M059J (cell line): ENCODE measurements around the gene AHRR. TPM values are rescaled to one million over a fixed set of nuclear protein-coding genes. Genes with fewer than 3 reads are reported as not detected.

ENCODE experiments used
- DNase-seq: peaks from one replicate; pipeline ENCODE4 v3.0.0-alpha.2; 2012; ENCODE audit warnings: low read depth
- total RNA-seq: library from RNA; depleted of rRNA; stranded (reverse); fragments of >200 nt; shearing (Covaris generic); gene quantifications from 2 replicates; pipeline ENCODE4 v1.2.3, GENCODE V29; 2014

Gene AHRR
- total RNA-seq, 1 experiment from 2014 or later: 50.6 TPM

DNA sequence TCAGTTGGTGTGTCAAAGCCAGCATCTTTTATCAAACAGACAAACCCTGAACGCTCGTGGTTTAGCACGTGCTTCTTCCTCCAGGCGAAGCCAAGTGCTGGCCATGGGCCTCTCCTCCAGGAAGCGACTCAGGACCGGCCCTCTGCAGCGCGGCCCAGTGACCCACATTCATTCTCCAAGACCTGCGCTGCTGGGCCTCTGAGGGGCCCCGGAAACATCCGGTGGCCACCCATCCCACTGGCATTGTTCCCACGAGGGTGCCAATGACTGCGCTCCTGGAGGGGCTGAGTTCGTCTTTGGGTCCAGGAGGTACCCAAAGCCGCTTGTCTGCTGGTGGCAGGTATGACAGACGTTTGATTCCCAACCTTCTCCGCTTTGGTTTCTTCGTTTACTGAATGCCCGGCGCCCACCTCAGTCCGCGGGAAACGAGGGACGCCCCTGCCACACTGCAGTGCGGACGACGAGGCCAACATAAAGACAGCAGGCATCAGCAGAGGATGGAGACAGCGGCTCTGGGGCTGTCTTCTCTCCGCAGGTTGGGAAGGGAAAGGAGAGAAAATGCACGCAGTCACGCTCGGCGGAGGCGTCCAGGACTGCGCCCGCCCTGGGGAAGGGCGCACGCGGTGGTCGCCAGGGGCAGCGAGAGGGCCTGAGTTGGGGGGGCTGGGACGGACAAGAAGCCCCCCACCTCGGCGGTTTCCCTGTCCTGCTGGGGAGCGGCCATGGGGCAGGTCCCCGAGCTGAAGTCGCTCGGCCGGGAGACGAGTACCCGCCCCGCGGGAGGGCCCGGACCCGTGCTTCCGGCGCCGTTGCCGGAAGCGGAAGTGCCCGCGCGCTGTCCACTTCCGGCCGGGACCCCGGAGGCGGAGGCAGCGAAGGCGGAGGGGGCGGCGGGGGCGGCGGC is 121.1 kb downstream of the AHRR start, which contains the start of gene EXOC3:
Gene EXOC3 (plus strand): TSS at position 842 of the 904 bp plus-strand sequence. CDS start 3,030 bp downstream, outside the sequence.
- DNase-seq: peak; percentile 75

- peak; percentile 20 for DNase-seq
Observed at GRCh38 chr5:443239-444151, 122.0 kb downstream of the AHRR start.

- no peak for DNase-seq
Observed at GRCh38 chr5:444226-444625, 122.7 kb downstream of the AHRR start.

GRCh38 chr5:445591-445990 is 124.1 kb downstream of the AHRR start:
- no peak for DNase-seq

DNA sequence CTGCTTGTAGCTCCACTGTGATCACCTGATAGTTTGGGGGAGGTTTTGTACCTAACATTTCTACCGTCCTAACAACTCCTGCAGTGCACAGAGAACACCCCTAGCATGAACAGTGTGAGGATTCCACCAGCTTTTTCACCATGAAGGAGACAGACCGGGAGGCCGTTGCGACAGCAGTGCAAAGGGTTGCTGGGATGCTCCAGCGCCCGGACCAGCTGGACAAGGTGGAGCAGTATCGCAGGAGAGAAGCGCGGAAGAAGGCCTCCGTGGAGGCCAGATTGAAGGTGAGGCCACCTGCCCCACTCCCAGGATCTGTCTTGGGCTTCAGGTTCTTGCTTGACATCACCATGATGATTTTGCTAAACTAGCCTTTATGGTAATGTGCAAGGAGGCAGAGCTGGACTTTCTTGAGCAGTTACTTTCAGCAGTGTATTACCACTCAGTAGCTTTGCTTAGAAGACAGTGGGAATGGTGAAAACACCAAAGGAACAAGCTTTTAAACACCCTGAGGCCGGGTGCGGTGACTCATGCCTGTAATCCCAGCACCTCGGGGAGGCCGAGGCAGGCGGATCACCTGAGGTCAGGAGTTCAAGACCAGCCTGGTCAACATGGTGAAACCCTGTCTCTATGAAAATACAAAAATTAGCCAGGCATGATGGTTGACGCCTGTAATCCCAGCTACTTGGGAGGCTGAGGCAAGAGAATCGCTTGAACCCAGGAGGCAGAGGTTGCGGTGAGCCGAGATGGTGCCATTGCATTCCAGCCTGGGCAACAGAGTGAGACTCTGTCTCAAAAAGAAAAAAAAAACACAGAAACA is 124.8 kb downstream of the AHRR start:
- DNase-seq: peak; percentile 47

- peak; percentile 43 for DNase-seq
Observed at GRCh38 chr5:446883-447263, 125.4 kb downstream of the AHRR start.

DNA sequence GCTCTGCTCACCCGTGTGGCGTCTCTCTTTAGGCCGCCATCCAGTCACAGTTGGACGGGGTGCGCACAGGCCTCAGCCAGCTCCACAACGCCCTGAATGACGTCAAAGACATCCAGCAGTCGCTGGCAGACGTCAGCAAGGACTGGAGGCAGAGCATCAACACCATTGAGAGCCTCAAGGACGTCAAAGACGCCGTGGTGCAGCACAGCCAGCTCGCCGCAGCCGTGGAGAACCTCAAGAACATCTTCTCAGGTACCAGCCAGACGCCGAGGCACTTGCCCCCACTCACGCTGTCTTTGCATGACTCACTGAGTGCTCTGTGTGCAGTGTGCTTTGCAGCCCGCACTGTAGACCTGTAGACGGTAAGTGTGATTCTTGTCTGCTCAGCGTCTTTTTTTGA is 126.0 kb downstream of the AHRR start:
- no peak for DNase-seq

- no peak for DNase-seq
Observed at GRCh38 chr5:448061-448765, 126.7 kb downstream of the AHRR start.

DNA sequence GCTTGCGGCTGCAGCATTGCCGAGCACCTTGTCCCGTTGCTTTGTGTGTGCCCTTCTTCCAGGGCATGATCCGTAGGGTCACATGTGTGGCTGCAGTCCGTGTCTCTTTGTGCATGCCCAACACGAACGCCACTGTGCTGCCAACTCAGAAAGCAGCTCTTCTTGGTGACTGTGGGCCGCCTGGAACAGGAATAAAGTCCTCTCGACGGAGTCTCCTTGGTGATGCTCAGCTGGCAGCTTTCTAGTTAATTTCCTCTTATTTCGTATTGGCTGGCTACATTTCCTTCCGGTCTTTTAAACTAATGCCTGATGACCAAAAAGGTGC is 127.2 kb downstream of the AHRR start:
- DNase-seq: no peak

GRCh38 chr5:449151-449550 is 127.6 kb downstream of the AHRR start:
- DNase-seq: no peak

- DNase-seq: no peak
Observed at GRCh38 chr5:451587-452458, 130.3 kb downstream of the AHRR start.

- peak; percentile 25 for DNase-seq
Observed at GRCh38 chr5:452978-453710, 131.6 kb downstream of the AHRR start.

- no peak for DNase-seq
Observed at GRCh38 chr5:453725-454481, 132.4 kb downstream of the AHRR start.

DNA sequence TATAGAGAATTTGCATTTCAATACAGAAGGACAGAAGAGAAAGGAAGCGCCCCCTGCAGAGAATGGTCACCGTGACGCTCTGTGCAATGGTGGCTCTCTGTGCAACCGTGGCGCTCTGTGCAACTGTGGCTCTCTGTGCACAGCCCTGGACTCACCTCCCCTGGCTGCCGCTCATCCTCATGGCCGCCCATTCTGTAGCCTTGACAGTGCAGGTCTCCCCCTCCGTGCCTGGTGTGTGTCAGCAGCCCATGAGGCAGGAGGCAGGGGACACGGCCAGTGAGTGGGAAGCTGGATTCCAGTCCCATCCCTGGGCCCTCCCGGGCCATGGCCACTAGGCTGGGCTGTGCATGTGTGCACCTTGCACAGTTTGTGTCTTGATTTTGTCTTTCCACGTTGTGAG is 133.4 kb downstream of the AHRR start:
- DNase-seq: no peak

DNA sequence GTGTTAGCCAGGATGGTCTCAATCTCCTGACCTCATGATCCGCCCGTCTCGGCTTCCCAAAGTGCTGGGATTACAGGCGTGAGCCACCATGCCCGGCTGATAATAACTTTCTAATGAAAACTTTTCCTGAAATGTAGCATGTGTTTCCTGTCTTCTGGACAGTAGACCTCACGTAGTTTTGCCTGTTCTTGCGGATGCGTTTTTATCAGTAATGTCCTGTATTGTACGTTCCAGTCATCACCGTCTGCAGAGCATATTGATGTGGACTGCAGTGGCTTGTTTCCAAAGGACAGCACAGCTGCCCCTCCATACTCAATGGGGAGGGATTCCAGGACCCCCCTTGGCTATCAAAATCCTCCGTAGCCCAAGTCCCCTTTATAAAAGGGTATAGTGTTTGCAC is 134.3 kb downstream of the AHRR start:
- no peak for DNase-seq

DNA sequence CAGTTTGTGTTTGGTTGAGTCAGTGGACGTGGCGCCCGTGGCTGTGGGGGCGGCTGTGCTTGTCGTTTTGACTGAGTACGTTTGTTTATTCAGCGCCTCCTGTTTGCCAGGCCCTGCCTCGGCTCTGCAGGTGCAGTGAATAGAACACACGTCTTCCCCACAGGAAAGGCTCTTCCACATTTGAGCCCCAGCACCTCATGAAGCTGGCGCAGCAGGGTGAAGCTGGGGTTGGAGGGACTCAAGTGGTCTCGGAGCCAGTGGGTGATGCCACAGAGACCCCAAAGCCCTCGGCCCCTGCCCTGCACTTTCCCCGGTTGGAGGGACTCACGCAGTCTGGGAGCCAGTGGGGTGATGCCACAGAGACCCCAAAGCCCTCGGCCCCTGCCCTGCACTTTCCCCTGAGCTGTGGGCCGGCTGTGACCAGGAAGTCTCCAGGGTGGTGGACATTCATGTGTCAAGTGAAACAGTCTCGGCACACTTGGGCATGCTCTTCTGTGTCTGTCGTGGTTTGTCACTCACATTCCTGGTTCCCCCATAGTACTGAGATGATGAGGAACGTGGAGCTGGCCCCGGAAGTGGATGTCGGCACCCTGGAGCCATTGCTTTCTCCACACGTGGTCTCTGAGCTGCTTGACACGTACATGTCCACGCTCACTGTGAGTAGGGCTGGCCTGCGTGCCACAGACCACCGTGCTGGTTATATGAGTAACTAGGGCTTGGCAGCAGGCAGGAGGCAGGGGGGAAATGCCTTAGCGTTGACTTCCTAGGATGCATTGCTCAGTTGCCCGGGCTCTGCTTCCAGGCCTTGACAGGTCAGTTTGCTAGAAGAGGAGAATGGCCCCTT is 135.1 kb downstream of the AHRR start:
- no peak for DNase-seq

GRCh38 chr5:457195-457961 is 135.9 kb downstream of the AHRR start:
- DNase-seq: no peak
